ENCODE results near the gene ARID3A. TPM values are rescaled to one million over a fixed set of nuclear protein-coding genes. Genes with fewer than 3 reads are reported as not detected.

The ARID3A gene
- polyA plus RNA-seq, 1 donor from 2014 or later, result 4.2 TPM

DNA sequence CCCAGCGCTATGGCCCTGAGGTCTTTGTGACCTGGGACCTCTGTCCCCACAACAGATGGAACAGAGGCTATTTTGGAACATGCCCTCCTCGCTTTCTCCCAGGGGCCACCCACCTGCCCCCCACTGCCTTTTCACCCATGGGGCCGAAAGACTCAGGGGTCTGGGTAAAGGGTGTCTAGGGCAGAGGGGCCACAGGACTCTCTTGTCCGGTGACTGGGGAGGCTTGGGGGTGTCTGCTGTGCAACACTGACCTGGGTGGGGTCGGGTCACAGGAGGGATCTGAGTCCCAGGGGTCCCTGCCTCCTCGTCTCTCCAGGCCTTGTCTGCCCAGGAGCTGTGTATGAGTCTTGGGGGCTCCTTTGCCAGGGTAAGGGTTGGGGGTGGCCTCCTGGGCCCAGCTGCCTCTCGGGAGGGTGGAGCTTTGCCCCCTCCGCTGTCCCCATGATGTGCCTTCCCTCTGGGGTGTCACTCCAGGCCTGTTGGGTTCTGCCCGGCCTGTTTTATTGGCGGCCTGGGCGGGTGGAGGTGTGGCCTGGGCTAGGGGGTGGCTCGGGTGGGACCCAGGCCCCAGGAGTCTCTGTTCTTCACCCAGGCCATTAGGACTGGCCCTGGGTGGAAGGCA lies 2.1 kb downstream of the ARID3A start:
- peaks cover 4 to 11% (median 8%) of the 10 kb centered on the region in 3 donors for H3K4me1 Mint-ChIP-seq
- peak overlapping the region; percentile 52 to 79 (median 67) for H3K4me3 Mint-ChIP-seq
- no peaks in the 10 kb centered on the region for H3K27me3 Mint-ChIP-seq
- peaks cover 2% of the 10 kb centered on the region for H3K36me3 Mint-ChIP-seq
- H3K27ac Mint-ChIP-seq, result peak overlapping the region in 2 of 3 donors; percentile 19 to 88
- H3K9me3 Mint-ChIP-seq, result no peaks in the 10 kb centered on the region

- Mint-ChIP-seq H3K9me3 (no peaks in the 10 kb centered on the region), H3K27ac (peak overlapping the region in 2 of 3 donors; percentile 73 to 88), H3K4me3 (peak overlapping the region in 3 of 4 donors; percentile 28 to 63 (median 60)), H3K4me1 (peaks cover 4 to 11% (median 10%) of the 10 kb centered on the region in 3 donors), H3K36me3 (peaks cover 2% of the 10 kb centered on the region), H3K27me3 (no peaks in the 10 kb centered on the region)
These were observed 2.8 kb downstream of the ARID3A start for GRCh38 chr19:928471-929202.

DNA sequence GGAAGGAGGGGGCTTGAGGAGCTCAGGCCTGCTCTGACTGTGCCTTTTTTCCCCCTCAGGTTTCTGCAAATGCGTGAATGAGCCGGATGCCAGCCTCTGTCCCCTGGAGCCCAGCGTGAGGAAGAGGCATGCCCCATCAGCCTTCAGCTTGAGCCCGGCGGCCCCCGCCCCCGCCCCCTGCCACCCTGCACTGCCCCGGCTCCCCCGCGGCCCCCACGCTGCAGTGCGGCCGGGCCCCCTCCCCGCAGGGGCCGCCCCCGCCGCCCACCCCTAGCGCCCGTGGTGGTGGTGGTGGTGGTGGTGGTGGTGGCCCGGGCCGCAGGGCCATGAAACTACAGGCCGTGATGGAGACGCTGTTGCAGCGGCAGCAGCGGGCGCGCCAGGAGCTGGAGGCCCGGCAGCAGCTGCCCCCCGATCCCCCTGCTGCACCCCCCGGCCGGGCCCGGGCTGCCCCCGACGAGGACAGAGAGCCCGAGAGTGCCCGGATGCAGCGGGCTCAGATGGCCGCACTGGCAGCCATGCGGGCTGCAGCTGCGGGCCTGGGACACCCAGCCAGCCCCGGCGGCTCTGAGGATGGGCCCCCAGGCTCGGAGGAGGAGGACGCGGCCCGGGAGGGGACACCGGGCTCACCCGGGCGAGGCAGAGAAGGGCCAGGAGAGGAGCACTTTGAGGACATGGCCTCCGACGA lies 3.5 kb downstream of the ARID3A start:
- peak overlapping the region in 1 of 3 donors; percentile 88 for H3K27ac Mint-ChIP-seq
- H3K9me3 Mint-ChIP-seq, result no peaks in the 10 kb centered on the region
- peak overlapping the region in 1 of 4 donors; percentile 63 for H3K4me3 Mint-ChIP-seq
- H3K27me3 Mint-ChIP-seq, result no peaks in the 10 kb centered on the region
- peaks cover 4 to 10% (median 7%) of the 10 kb centered on the region in 3 donors for H3K4me1 Mint-ChIP-seq
- peaks cover 2% of the 10 kb centered on the region for H3K36me3 Mint-ChIP-seq

GRCh38 chr19:929891-930258 lies 4.0 kb downstream of the ARID3A start:
- Mint-ChIP-seq H3K4me1 (peaks cover 4 to 10% (median 7%) of the 10 kb centered on the region in 3 donors), H3K4me3 (peak overlapping the region in 1 of 4 donors; percentile 55), H3K27me3 (no peaks in the 10 kb centered on the region), H3K36me3 (peaks cover 2% of the 10 kb centered on the region), H3K9me3 (no peaks in the 10 kb centered on the region), H3K27ac (peak overlapping the region in 1 of 3 donors; percentile 84)

GRCh38 chr19:931860-932647 lies 6.2 kb downstream of the ARID3A start:
- Mint-ChIP-seq H3K4me1 (peaks cover 5 to 11% (median 7%) of the 10 kb centered on the region in 3 donors), H3K4me3 (peak overlapping the region in 2 of 4 donors; percentile 62 to 81), H3K27ac (peak overlapping the region in 2 of 3 donors; percentile 78 to 87), H3K9me3 (no peaks in the 10 kb centered on the region), H3K36me3 (peaks cover 2% of the 10 kb centered on the region), H3K27me3 (no peaks in the 10 kb centered on the region)

DNA sequence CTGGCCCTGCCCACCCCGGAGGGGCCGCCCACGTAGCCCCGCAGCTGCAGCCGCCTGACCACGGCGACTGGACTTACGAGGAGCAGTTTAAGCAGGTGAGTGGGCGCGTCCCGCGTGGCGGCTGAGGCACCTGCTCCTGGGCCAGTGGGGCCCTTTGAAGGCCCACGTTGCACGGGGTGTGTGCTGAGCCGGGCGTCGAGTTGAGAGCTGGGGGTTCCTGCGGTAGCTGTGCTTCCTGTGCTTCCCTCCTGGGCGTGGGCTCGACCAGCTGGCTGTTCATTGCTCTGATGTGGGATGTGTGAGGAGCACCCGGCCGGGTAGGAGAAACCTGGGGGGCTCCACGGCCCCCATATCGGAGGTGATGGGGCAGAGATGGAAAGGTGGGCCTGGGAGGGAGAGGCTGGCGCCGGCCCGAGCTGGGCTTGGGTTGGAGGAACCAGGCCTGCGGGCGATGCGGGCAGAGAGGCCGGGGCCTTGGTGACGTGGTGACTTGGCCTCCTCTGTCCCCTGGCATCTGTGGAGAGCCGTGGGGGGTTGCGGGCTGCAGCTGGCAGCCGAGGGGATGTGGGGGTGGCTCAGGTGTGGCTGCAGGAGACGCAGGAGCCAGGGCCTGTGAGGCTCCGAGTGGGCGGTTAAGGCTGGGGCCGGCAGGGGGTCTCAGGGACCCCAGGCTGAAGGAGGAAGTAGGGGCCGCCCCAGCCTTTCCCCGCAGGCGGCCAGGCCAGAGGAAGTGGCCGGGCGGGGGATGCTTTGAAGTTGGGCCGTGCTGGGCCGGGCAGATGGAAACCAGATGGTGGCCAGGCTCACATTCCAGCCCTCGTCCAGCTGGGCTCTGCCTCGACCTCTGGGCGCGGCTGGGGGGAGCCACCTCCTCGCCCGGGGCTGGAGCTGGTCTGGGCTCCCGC lies 7.1 kb downstream of the ARID3A start:
- Mint-ChIP-seq H3K27me3 (no peaks in the 10 kb centered on the region), H3K4me1 (peaks cover 10 to 15% (median 10%) of the 10 kb centered on the region in 3 donors), H3K4me3 (peak overlapping the region; percentile 65 to 96 (median 83)), H3K9me3 (peaks cover 0 to 2% (median 0%) of the 10 kb centered on the region in 3 donors), H3K36me3 (peaks cover 7% of the 10 kb centered on the region), H3K27ac (peak overlapping the region; percentile 91 to 97 (median 91))

GRCh38 chr19:933553-933882 lies 7.7 kb downstream of the ARID3A start:
- Mint-ChIP-seq H3K9me3 (peaks cover 0 to 2% (median 0%) of the 10 kb centered on the region in 3 donors), H3K36me3 (peaks cover 9% of the 10 kb centered on the region), H3K27me3 (no peaks in the 10 kb centered on the region), H3K4me3 (peak overlapping the region in 1 of 4 donors; percentile 27), H3K27ac (peak overlapping the region in 1 of 3 donors; percentile 91), H3K4me1 (peaks cover 10 to 17% (median 12%) of the 10 kb centered on the region in 3 donors)

GRCh38 chr19:934197-934840 lies 8.5 kb downstream of the ARID3A start:
- H3K27ac Mint-ChIP-seq, result peak overlapping the region in 1 of 3 donors; percentile 87

DNA sequence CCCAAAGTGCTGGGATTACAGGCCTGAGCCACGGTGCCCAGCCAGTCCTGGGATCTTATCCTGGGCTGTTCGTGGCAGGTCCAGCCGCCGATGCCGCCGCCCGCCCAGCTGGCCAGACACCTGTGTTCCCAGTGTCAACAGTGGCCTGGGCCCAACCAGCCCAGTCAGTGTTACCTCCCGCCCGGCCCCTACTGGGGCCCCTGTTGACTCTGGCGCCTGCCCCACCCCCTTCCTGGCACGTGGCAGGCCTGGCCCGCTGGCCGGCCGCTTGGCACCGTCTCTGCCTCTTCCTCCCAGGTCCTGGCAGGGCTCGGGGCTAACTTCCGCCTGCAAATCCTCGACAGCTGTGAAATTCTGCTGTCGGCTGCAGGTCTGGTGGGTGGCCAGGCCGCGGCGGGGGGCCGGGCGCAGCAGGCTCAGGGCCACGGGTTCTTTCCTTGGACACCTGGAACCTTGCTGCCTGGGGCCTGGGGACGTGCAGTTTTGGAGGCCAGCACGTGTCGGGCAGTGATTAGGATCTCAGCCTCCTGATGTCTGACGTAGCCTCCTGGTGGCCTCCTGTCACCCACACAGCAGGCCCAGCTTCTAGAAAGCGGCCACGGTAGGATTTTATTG lies 9.1 kb downstream of the ARID3A start:
- peak overlapping the region in 1 of 3 donors; percentile 87 for H3K27ac Mint-ChIP-seq
- H3K36me3 Mint-ChIP-seq, result peaks cover 9% of the 10 kb centered on the region
- H3K27me3 Mint-ChIP-seq, result no peaks in the 10 kb centered on the region
- H3K4me1 Mint-ChIP-seq, result peaks cover 11 to 19% (median 19%) of the 10 kb centered on the region in 3 donors
- peaks cover 0 to 2% (median 0%) of the 10 kb centered on the region in 3 donors for H3K9me3 Mint-ChIP-seq
- H3K4me3 Mint-ChIP-seq, result peak overlapping the region in 1 of 4 donors; percentile 17

More at GRCh38 chr19:934197-934840, 8.5 kb downstream of the ARID3A start:
- Mint-ChIP-seq H3K4me1 (peaks cover 10 to 18% (median 13%) of the 10 kb centered on the region in 3 donors), H3K27me3 (no peaks in the 10 kb centered on the region), H3K9me3 (peaks cover 0 to 2% (median 0%) of the 10 kb centered on the region in 3 donors), H3K4me3 (peak overlapping the region in 1 of 4 donors; percentile 57), H3K36me3 (peaks cover 9% of the 10 kb centered on the region)

DNA sequence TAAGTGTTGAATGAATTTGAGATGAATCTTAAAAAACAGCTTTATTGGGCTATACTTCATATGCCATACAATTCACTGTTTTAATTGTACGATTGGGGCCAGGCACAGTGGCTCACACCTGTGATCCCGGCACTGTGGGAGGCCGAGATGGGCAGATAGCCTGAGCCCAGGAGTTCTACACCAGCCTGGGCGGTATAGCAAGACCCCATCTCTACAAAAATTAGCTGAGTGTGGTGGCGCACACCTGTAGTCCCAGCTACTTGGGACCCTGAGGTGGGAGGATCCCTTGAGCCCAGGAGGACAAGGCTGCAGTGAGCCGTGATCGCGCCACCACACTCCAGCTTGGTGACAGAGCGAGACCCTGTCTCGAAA lies 10.3 kb downstream of the ARID3A start:
- H3K4me1 Mint-ChIP-seq, result peaks cover 15 to 24% (median 23%) of the 10 kb centered on the region in 3 donors
- peaks cover 0 to 2% (median 0%) of the 10 kb centered on the region in 3 donors for H3K9me3 Mint-ChIP-seq
- H3K27me3 Mint-ChIP-seq, result no peaks in the 10 kb centered on the region

DNA sequence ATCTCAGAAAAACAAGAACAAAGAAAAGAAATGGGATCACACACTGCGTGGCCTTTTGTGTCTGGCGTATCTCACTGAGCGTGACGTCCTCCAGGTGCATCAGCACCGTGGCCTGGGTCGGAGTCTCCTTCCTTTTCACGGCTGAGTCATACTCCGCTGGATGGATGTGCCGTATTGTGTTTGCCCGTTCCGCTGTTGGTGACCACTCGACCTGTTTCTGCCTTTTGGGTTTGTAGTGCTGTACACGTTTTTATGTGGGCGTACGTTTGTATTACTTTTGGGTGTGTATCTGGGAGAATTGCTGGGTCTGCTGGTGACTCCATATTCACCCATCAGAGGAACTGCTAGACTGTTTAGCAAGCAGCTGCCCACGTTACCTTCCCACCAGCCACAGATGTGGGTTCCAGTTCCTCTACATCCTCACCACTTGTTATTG lies 11.4 kb downstream of the ARID3A start:
- no peaks in the 10 kb centered on the region for H3K27me3 Mint-ChIP-seq
- peaks cover 0 to 2% (median 0%) of the 10 kb centered on the region in 3 donors for H3K9me3 Mint-ChIP-seq
- peaks cover 15 to 27% (median 26%) of the 10 kb centered on the region in 3 donors for H3K4me1 Mint-ChIP-seq
- peak overlapping the region; percentile 93 to 95 (median 94) for H3K27ac Mint-ChIP-seq
- H3K4me3 Mint-ChIP-seq, result peak overlapping the region; percentile 34 to 78 (median 60)
- H3K36me3 Mint-ChIP-seq, result peaks cover 6% of the 10 kb centered on the region

More for the DNA sequence above, 10.3 kb downstream of the ARID3A start:
- Mint-ChIP-seq H3K4me3 (no peak overlapping the region), H3K27ac (peak overlapping the region; percentile 13 to 87 (median 31)), H3K36me3 (peaks cover 6% of the 10 kb centered on the region)

- Mint-ChIP-seq H3K4me1 (peaks cover 11 to 23% (median 23%) of the 10 kb centered on the region in 3 donors), H3K9me3 (peaks cover 0 to 2% (median 0%) of the 10 kb centered on the region in 3 donors), H3K27ac (peak overlapping the region; percentile 23 to 94 (median 93)), H3K4me3 (peak overlapping the region in 3 of 4 donors; percentile 8 to 74 (median 32)), H3K27me3 (no peaks in the 10 kb centered on the region), H3K36me3 (peaks cover 6% of the 10 kb centered on the region)
These were observed 12.5 kb downstream of the ARID3A start for GRCh38 chr19:938233-938923.
